Measurements from ENCODE around the gene CCDC57. TPM values are rescaled to one million over a fixed set of nuclear protein-coding genes. Genes with fewer than 3 reads are reported as not detected.

Gene CCDC57
- total and polyA plus RNA-seq, 2 of the 8 experiments (the other 6 are each of a cell fraction or from before 2014, with no cell fraction given), result 8.4 to 12.9 TPM

DNA sequence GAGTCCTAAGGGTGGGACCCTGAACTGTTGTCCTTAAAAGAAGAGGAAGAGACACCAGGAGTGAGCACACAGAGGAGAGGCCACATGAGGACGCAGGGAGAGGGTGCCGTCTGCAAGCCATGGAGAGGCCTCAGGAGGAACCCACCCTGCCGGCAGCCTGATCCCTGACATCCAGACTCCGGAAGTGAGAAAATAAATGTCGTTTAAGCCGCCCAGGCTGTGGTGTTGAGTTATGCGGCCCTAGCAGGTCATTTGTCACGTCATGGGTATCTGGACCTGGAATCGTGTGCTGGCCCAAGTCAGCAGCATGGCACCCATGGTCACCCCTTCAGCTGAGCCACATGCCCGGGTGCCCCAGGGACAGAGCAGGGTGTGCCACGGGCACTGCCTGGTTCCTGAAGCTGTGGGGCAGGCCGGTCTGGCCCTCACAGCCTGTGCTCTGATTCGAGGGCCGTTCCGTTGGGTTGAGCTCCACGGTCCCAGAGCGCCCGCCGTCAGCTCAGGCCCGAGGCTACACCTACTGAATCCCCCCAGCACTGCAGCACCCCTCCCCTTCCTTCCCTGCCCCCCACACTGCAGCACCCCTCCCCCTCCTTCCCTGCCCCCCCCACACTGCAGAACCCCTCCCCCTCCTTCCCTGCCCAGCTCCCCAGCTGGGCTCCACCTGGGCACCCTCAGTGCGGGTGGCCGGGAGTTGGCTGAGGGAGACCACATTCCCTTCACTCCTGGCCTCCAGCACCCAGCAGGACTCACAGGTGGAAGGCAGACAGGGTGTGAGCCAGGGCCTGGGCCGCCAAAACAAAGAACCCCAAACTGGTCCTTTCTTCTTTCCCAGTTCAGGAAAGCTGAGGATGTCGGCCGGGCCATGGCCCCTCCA is 2.7 kb upstream of the CCDC57 start:
- H3K9me3 ChIP-seq (ENCODE audit: insufficient read depth in 2 of 2, low read depth in 1 of 2, low read length in 1 of 2), result no peaks in the 10 kb centered on the region; a peak in 1 of 4 replicates
- no peak overlapping the region; the same call in 1 of the 2 replicates for H3K18ac ChIP-seq (ENCODE audit: extremely low read depth, low read length)
- no peak overlapping the region for H4K5ac ChIP-seq (ENCODE audit: insufficient read length, low read depth, low read length)
- no peak overlapping the region for H2AK5ac ChIP-seq (ENCODE audit: low read depth, low read length)
- H3K9ac ChIP-seq (replicated peaks in 1 of 4; ENCODE audit: extremely low read depth in 1 of 4, low read depth in 3 of 4, low read length in 3 of 4), result no peak overlapping the region
- H3K4me1 ChIP-seq (replicated peaks in 1 of 4; ENCODE audit: control insufficient read depth in 3 of 4, insufficient read depth in 4 of 4, low read length in 3 of 4), result peaks cover 0 to 4% (median under 1%) of the 10 kb centered on the region in 4 experiments; a peak in 2 of 7 replicates
- no peaks in the 10 kb centered on the region for H3K79me2 ChIP-seq (ENCODE audit: control insufficient read depth in 1 of 2, insufficient read depth in 2 of 2, low read length in 2 of 2)
- no peak overlapping the region for H3K4me3 ChIP-seq (ENCODE audit: extremely low read depth in 1 of 4, insufficient read depth in 2 of 4, low read depth in 3 of 4, low read length in 4 of 4)
- no peak overlapping the region for H2BK12ac ChIP-seq (ENCODE audit: low read depth, low read length)
- no peak overlapping the region for H3K4me2 ChIP-seq (ENCODE audit: insufficient read depth in 1 of 2, low read depth in 2 of 2, low read length in 2 of 2)
- peaks cover 4% of the 10 kb centered on the region; the same call in 1 of the 2 replicates for H3K23me2 ChIP-seq (ENCODE audit: low read depth, low read length)
- no peak overlapping the region for H3K23ac ChIP-seq (ENCODE audit: insufficient read length)
- no peak overlapping the region for H2BK5ac ChIP-seq (ENCODE audit: low read depth, low read length)
- no peak overlapping the region for H3K4ac ChIP-seq (replicated peaks; ENCODE audit: insufficient read length, low read depth, low read length)
- peaks cover 0 to 2% of the 10 kb centered on the region in 2 experiments for H4K20me1 ChIP-seq (replicated peaks in 1 of 2; ENCODE audit: control insufficient read depth in 1 of 2, insufficient read depth in 2 of 2, low read length in 2 of 2)
- ChIA-PET POLR2A (ENCODE audit: partially characterized antibody) (interaction anchor here (0.6 to 3.6 kb wide), 3 partner anchors 14 to 21 kb away, joined by 3 to 11 read pairs (median 4); partner anchors contain the start of gene SLC16A3), CTCF (ENCODE audit: partially characterized antibody) (interaction anchor here (1.1 kb wide), 1 partner anchor 22 kb away, joined by 3 read pairs; no protein-coding TSS in a partner anchor)
- no peak overlapping the region for H4K8ac ChIP-seq (ENCODE audit: extremely low read depth, insufficient read depth, low read length)
- peaks cover 2 to 21% (median 13%) of the 10 kb centered on the region in 4 experiments for H3K27me3 ChIP-seq (replicated peaks in 1 of 4; ENCODE audit: control insufficient read depth in 3 of 4, extremely low read depth in 1 of 4, insufficient read depth in 3 of 4, low read length in 3 of 4)
- H3K79me1 ChIP-seq (ENCODE audit: low read depth, low read length), result no peaks in the 10 kb centered on the region
- H2BK20ac ChIP-seq (ENCODE audit: low read length), result no peak overlapping the region
- H3K56ac ChIP-seq (replicated peaks; ENCODE audit: insufficient read length, low read depth, low read length), result no peak overlapping the region
- TF ChIP-seq CEBPB (IDR thresholded peaks at IDR 0.05; ENCODE audit: low read depth, low read length), result no peak
- no peak for TF ChIP-seq ASH2L (IDR thresholded peaks at IDR 0.05; ENCODE audit: low read length)
- no peak for TF ChIP-seq MAFK (IDR thresholded peaks at IDR 0.05; ENCODE audit: low read depth, low read length)
- TF ChIP-seq, protein P1, sequence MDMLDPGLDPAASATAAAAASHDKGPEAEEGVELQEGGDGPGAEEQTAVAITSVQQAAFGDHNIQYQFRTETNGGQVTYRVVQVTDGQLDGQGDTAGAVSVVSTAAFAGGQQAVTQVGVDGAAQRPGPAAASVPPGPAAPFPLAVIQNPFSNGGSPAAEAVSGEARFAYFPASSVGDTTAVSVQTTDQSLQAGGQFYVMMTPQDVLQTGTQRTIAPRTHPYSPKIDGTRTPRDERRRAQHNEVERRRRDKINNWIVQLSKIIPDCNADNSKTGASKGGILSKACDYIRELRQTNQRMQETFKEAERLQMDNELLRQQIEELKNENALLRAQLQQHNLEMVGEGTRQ (IDR thresholded peaks at IDR 0.05; ENCODE audit: low read length), result no peak
- TF ChIP-seq TCF12 (IDR thresholded peaks at IDR 0.05; ENCODE audit: low read depth, low read length), result no peak
- no peak for TF ChIP-seq RFX5 (IDR thresholded peaks at IDR 0.05; ENCODE audit: borderline replicate concordance, low read depth, low read length)
- no peak for TF ChIP-seq KDM4A (IDR thresholded peaks at IDR 0.05; ENCODE audit: low read depth, low read length, severe bottlenecking)
- TF ChIP-seq EZH2 (IDR thresholded peaks at IDR 0.05; ENCODE audit: low read depth, low read length, severe bottlenecking), result no peak
- TF ChIP-seq RAD21 (IDR thresholded peaks at IDR 0.05 in 1 of 2, conservative IDR thresholded peaks at IDR 0.05 in 1 of 2; ENCODE audit: low read depth in 2 of 2, low read length in 2 of 2), result no peak
- no peak for TF ChIP-seq RXRA (IDR thresholded peaks at IDR 0.05; ENCODE audit: insufficient read depth, low read depth, low read length)
- H2AFZ ChIP-seq (ENCODE audit: low read length), result no peak overlapping the region
- H4K91ac ChIP-seq (replicated peaks; ENCODE audit: insufficient read length, low read length), result no peak overlapping the region
- no peak overlapping the region for H3K14ac ChIP-seq (ENCODE audit: insufficient read length)
- H3K36me3 ChIP-seq (ENCODE audit: control insufficient read depth in 2 of 4, insufficient read depth in 4 of 4, low read length in 3 of 4), result no peaks in the 10 kb centered on the region
- 92% methylated on average over 18 of the region's 25 CpGs; no CpG with 5 or more reads in 1 of the 2 experiments for WGBS, 2 experiments (ENCODE audit: extremely low coverage in 1 of 2, insufficient coverage in 1 of 2, insufficient read length in 1 of 2, insufficient replicate concordance in 2 of 2, low coverage in 1 of 2, low lambda C conversion rate in 2 of 2, missing lambda C conversion rate in 1 of 2)
- DNase-seq (ENCODE audit: low read depth in 1 of 2, low spot score in 2 of 2) (no peak), FAIRE-seq (no peak)
- H2BK15ac ChIP-seq (ENCODE audit: low read length), result peak overlapping the region; percentile 46; the same call in 1 of the 2 replicates
- H2BK120ac ChIP-seq (replicated peaks; ENCODE audit: low read depth, low read length), result no peak overlapping the region
- no peak overlapping the region for H3K27ac ChIP-seq (ENCODE audit: low read depth, low read length)
